Measurements from ENCODE around the gene GALNT1. TPM values are rescaled to one million over a fixed set of nuclear protein-coding genes. Genes with fewer than 3 reads are reported as not detected.
A peak's percentile ranks its signal among the peaks of the same experiment; 100 is the strongest.

The GALNT1 gene
- total and polyA plus RNA-seq, 9 of the 15 experiments (the other 6 are each of a cell fraction or from before 2014, with no cell fraction given): 14.4 to 54.1 (median 36.6) TPM

- Histone ChIP-seq H3K27ac (ENCODE audit: extremely low read depth, low read depth, low read length) (no peak overlapping the region), H3K9me1 (ENCODE audit: control insufficient read depth, insufficient read depth, low read length) (no peaks in the 10 kb centered on the region), H3K4me2 (ENCODE audit: insufficient read depth, low read length) (no peak overlapping the region; the same call in 1 of the 2 replicates), H2AFZ (ENCODE audit: low read depth, low read length) (no peak overlapping the region), H3K27me3 (ENCODE audit: control insufficient read depth in 2 of 2, insufficient read depth in 2 of 2, low read length in 2 of 2) (no peaks in the 10 kb centered on the region), H3K9me3 (replicated peaks; ENCODE audit: control insufficient read depth, insufficient read depth, low read depth, low read length) (no peaks in the 10 kb centered on the region), H3K9ac (ENCODE audit: insufficient read depth in 1 of 2, low read depth in 2 of 2, low read length in 2 of 2) (no peak overlapping the region), H3K79me2 (ENCODE audit: control insufficient read depth, insufficient read depth, low read length) (no peaks in the 10 kb centered on the region), H3K4me1 (replicated peaks in 1 of 2; ENCODE audit: control insufficient read depth in 2 of 2, insufficient read depth in 2 of 2, low read length in 2 of 2) (peaks cover 0 to 15% of the 10 kb centered on the region in 2 experiments; a peak in 3 of 5 replicates), H4K20me1 (replicated peaks; ENCODE audit: control insufficient read depth, insufficient read depth, low read length) (no peaks in the 10 kb centered on the region), H3K4me3 (no peak overlapping the region), H3K36me3 (ENCODE audit: control insufficient read depth, insufficient read depth, low read length) (no peaks in the 10 kb centered on the region)
- WGBS (ENCODE audit: insufficient coverage, low coverage, missing lambda C conversion rate): 14% methylated on average over 5 of the region's 5 CpGs
- no TSS peak for BruUV-seq (replicated peaks)
- CTCF ChIA-PET (ENCODE audit: low intra/inter-chr PET ratio): no interaction called here
- FAIRE-seq (peak; percentile 73), DNase-seq (ENCODE audit: extremely low read depth in 1 of 4, low spot score in 3 of 4) (peak in 1 of 4 experiments; percentile 38), ATAC-seq (peak; percentile 53)
- in situ Hi-C loops (cut with MboI): no loop called here
- TF ChIP-seq SNAPC5 (CRISPR knock-in tag; IDR thresholded peaks at IDR 0.05) (no peak), NR1H2 (CRISPR knock-in tag; IDR thresholded peaks at IDR 0.05) (no peak), HMBOX1 (IDR thresholded peaks at IDR 0.05) (peak; percentile 60)
- TF ChIP-seq, protein P1, sequence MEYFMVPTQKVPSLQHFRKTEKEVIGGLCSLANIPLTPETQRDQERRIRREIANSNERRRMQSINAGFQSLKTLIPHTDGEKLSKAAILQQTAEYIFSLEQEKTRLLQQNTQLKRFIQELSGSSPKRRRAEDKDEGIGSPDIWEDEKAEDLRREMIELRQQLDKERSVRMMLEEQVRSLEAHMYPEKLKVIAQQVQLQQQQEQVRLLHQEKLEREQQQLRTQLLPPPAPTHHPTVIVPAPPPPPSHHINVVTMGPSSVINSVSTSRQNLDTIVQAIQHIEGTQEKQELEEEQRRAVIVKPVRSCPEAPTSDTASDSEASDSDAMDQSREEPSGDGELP (CRISPR knock-in tag; IDR thresholded peaks at IDR 0.05; ENCODE audit: borderline replicate concordance): no peak
- TF ChIP-seq, protein P2, sequence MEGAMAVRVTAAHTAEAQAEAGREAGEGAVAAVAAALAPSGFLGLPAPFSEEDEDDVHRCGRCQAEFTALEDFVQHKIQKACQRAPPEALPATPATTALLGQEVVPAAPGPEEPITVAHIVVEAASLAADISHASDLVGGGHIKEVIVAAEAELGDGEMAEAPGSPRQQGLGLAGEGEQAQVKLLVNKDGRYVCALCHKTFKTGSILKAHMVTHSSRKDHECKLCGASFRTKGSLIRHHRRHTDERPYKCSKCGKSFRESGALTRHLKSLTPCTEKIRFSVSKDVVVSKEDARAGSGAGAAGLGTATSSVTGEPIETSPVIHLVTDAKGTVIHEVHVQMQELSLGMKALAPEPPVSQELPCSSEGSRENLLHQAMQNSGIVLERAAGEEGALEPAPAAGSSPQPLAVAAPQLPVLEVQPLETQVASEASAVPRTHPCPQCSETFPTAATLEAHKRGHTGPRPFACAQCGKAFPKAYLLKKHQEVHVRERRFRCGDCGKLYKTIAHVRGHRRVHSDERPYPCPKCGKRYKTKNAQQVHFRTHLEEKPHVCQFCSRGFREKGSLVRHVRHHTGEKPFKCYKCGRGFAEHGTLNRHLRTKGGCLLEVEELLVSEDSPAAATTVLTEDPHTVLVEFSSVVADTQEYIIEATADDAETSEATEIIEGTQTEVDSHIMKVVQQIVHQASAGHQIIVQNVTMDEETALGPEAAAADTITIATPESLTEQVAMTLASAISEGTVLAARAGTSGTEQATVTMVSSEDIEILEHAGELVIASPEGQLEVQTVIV (CRISPR knock-in tag; IDR thresholded peaks at IDR 0.05; ENCODE audit: borderline replicate concordance): no peak
- intact Hi-C loops (cut with micrococcal nuclease): no loop called here
- POLR2A ChIA-PET: interaction anchor here (1.1 to 3.8 kb wide), 3 partner anchors 9 to 36 kb away, joined by 3 to 22 read pairs (median 5); no protein-coding TSS in a partner anchor
These were observed 37.2 kb downstream of the GALNT1 start for GRCh38 chr18:35618696-35619095.

All from K562 (cell line).